ENCODE data around the gene ZNF121.

The ZNF121 gene

DNA sequence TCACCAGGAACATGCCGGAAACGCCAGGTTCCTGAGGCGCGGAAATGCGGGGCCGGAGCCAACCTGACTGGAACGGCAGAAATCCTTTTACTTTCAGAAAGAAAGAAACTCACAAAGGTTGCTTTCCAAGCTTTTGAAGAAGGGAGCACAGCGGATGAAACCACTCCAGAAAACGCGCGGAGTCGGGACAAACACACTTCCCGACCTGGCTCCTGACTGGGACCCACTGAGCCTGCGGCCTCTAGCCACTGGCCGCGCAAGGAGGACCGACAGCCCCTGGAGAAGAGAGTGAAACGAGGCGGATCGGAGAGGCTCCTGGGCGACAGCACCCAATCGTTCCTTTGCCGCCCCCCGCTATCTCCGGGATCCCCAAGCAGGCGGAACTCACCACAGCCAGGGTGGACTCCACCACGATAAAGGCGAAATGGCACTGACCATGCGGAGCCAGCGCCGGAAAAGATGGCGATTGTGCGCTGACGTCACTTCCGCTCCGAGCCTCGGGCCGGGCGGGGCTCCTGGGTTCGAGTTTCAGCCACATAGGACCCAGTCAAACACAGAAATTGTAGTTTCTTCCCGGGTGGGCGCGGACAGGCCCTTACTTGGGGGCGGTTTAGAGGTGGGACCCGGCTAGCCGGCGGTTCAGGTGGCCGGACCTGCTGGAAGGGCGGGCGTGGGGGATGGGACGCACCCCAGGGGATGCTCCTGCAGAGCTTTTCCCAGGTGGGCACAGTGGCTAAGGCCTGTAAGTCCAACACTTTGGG is at the start of gene ZNF121:
ZNF121 (minus strand) TSS at position 432 of the 761 bp plus-strand sequence. CDS start 16,407 bp downstream, outside the sequence.
- H3K9ac ChIP-seq (ENCODE audit: insufficient read length, low read depth) = peak within 1 kb of the TSS; percentile 100
- peaks cover under 1% of the 10 kb centered on the region for H3K4me1 ChIP-seq (ENCODE audit: insufficient read depth, insufficient read length)
- peak within 1 kb of the TSS; percentile 99 for H3K4me3 ChIP-seq (ENCODE audit: insufficient read length, low read depth)
- no peaks in the 10 kb centered on the region for H3K27me3 ChIP-seq (ENCODE audit: insufficient read depth, insufficient read length)
- H3K36me3 ChIP-seq (ENCODE audit: insufficient read depth, insufficient read length, low read length) = peaks cover 34% of the 10 kb centered on the region
- peaks cover 33% of the 10 kb centered on the region for H3K9me3 ChIP-seq (ENCODE audit: insufficient read depth, low read length)
- DNase-seq (ENCODE audit: low read depth, low spot score) = peak; percentile 65
- TF ChIP-seq ZNF274 (IDR thresholded peaks at IDR 0.05; ENCODE audit: low read depth, low read length) (no peak), SUZ12 (IDR thresholded peaks at IDR 0.05; ENCODE audit: extremely low read depth, insufficient read depth, insufficient read length) (no peak), YY1 (IDR thresholded peaks at IDR 0.05; ENCODE audit: insufficient read depth, insufficient read length) (peak; percentile 90)

DNA sequence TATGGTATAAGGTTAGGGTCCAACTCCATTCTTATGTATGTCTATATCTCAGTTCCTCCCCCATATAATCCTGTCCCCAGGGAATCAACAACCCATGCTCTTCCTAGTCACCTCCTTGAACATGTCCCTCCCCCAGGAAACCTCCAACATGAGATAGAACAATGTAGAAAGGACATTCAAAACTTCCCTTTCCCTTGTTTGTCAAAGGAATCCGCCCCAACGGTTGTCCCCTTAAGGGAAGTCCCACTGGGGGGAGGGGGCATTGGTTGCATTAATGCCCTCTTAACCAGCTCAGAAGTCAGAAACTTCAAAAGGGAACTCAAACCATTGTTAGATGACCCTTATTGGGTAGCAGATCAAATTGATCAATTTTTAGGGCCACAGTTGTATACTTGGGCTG is 43.6 kb upstream of the ZNF121 start:
- H3K4me3 ChIP-seq (ENCODE audit: insufficient read length, low read depth) = no peak overlapping the region
- no peaks in the 10 kb centered on the region for H3K9me3 ChIP-seq (ENCODE audit: insufficient read depth, low read length)
- no peaks in the 10 kb centered on the region for H3K4me1 ChIP-seq (ENCODE audit: insufficient read depth, insufficient read length)
- H3K36me3 ChIP-seq (ENCODE audit: insufficient read depth, insufficient read length, low read length) = peaks cover 46% of the 10 kb centered on the region
- H3K9ac ChIP-seq (ENCODE audit: insufficient read length, low read depth) = no peak overlapping the region
- TF ChIP-seq YY1 (IDR thresholded peaks at IDR 0.05; ENCODE audit: insufficient read depth, insufficient read length) (no peak), SUZ12 (IDR thresholded peaks at IDR 0.05; ENCODE audit: extremely low read depth, insufficient read depth, insufficient read length) (no peak), ZNF274 (IDR thresholded peaks at IDR 0.05; ENCODE audit: low read depth, low read length) (no peak)
- no peaks in the 10 kb centered on the region for H3K27me3 ChIP-seq (ENCODE audit: insufficient read depth, insufficient read length)
- no peak for DNase-seq (ENCODE audit: low read depth, low spot score)

DNA sequence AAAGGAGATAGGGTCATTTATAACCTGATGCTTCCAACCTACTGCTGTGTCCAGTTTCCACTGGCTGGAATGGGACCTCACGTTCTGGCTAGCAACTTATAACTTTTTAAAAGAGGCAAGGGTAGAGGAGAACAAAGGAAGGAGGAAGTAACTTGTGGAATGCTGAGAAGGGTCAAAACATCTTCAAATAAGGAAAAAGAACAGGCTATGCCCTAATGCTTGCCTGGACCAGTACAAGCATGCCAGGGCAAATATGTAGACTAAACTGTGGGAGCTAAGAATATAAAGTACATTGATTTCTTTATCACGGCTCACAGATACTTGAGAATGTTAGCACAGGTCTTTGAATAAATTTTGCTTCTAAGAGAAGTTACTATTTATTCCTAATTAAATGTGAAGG is 38.2 kb upstream of the ZNF121 start:
- DNase-seq (ENCODE audit: low read depth, low spot score) = no peak
- TF ChIP-seq YY1 (IDR thresholded peaks at IDR 0.05; ENCODE audit: insufficient read depth, insufficient read length) (no peak), SUZ12 (IDR thresholded peaks at IDR 0.05; ENCODE audit: extremely low read depth, insufficient read depth, insufficient read length) (no peak), ZNF274 (IDR thresholded peaks at IDR 0.05; ENCODE audit: low read depth, low read length) (no peak)
- Histone ChIP-seq H3K27me3 (ENCODE audit: insufficient read depth, insufficient read length) (no peaks in the 10 kb centered on the region), H3K9ac (ENCODE audit: insufficient read length, low read depth) (no peak overlapping the region), H3K4me1 (ENCODE audit: insufficient read depth, insufficient read length) (no peaks in the 10 kb centered on the region), H3K4me3 (ENCODE audit: insufficient read length, low read depth) (no peak overlapping the region), H3K36me3 (ENCODE audit: insufficient read depth, insufficient read length, low read length) (peaks cover 35% of the 10 kb centered on the region), H3K9me3 (ENCODE audit: insufficient read depth, low read length) (no peaks in the 10 kb centered on the region)

DNA sequence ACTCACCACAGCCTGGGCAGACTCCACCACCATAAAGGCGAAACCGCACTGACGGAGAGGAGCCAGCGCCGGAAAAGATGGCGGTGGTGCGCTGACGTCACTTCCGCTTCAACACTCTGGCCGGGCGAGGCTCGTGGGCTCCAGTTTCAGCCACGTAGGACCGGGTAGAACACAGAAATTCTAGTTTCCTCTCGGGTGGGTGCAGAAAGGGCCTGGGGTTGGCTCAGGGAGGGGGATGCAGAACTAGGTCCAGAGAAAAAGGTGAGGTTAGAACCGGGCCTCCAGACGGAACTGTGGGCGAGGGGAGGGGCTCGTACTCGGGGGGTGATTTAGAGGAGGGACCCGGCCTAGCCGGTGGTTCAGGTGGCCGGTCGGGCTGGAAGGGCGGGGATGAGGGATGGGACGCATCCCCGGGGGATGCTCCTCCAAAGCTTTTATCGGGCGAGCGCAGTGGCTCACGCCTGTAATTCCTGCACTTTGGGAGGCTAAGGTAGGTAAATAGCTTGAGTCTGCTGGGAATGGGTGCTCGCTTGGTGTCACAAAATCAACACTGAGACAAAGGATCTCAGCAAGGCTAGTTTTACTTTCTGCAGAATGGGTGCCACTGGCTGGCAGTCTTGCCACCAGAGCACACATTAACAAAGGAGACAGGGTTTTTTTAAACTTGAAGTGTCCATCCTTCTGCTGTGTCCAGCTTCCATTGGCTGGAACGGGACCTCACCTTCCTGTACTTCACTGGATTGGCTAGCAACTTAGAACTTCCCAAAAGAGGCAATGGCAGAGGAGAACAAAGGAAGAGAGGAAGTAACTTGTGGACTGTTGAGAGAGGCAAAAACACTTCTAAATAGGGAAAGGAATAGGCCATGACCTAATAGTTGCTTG is 37.1 kb upstream of the ZNF121 start, which contains the start of gene ZNF561:
ZNF561 (minus strand) TSS at position 77 of the 882 bp plus-strand sequence. CDS start 1,776 bp downstream, outside the sequence.
- Histone ChIP-seq H3K9ac (ENCODE audit: insufficient read length, low read depth) (peak within 1 kb of the TSS; percentile 95), H3K4me1 (ENCODE audit: insufficient read depth, insufficient read length) (no peaks in the 10 kb centered on the region), H3K4me3 (ENCODE audit: insufficient read length, low read depth) (peak within 1 kb of the TSS; percentile 87), H3K9me3 (ENCODE audit: insufficient read depth, low read length) (no peaks in the 10 kb centered on the region), H3K36me3 (ENCODE audit: insufficient read depth, insufficient read length, low read length) (peaks cover 40% of the 10 kb centered on the region), H3K27me3 (ENCODE audit: insufficient read depth, insufficient read length) (no peaks in the 10 kb centered on the region)
- TF ChIP-seq ZNF274 (IDR thresholded peaks at IDR 0.05; ENCODE audit: low read depth, low read length) (no peak), YY1 (IDR thresholded peaks at IDR 0.05; ENCODE audit: insufficient read depth, insufficient read length) (peak; percentile 88), SUZ12 (IDR thresholded peaks at IDR 0.05; ENCODE audit: extremely low read depth, insufficient read depth, insufficient read length) (no peak)
- DNase-seq (ENCODE audit: low read depth, low spot score) = peak; percentile 83

DNA sequence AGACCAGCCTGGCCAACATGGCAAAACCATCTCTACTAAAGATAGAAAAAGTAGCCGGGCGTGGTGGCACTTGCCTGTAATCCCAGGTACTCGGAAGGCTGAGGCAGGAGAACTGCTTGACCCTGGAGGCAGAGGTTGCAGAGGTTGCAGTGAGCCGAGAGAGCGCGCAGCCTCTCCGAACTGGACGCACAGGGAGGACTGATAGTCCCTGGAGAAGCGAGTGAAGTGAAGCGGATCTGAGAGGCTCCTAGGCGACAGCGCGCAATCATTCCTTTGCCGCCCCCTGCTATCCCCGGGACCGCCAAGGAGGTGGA is 36.5 kb upstream of the ZNF121 start:
- H3K4me1 ChIP-seq (ENCODE audit: insufficient read depth, insufficient read length) = no peaks in the 10 kb centered on the region

DNA sequence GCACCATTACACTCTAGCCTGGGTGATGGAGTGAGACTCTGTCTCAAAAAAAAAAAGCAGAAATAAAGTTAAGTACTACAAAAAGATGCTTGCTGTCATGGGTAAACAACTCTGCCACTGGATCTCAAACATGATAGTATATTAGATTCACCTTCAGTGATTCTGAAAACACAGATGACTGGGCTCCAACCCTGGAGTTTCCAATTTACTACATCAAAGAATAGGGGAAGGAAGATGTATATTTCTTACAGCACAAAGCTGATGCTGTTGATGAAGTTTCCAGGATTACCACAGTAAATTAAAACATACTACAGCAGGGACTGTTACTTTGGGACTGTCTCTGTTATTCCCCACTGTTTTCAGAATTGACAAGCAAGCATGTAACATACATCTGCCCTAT is 31.5 kb upstream of the ZNF121 start:
- no peaks in the 10 kb centered on the region for H3K27me3 ChIP-seq (ENCODE audit: insufficient read depth, insufficient read length)
- DNase-seq (ENCODE audit: low read depth, low spot score) = no peak
- TF ChIP-seq SUZ12 (IDR thresholded peaks at IDR 0.05; ENCODE audit: extremely low read depth, insufficient read depth, insufficient read length) (no peak), ZNF274 (IDR thresholded peaks at IDR 0.05; ENCODE audit: low read depth, low read length) (no peak), YY1 (IDR thresholded peaks at IDR 0.05; ENCODE audit: insufficient read depth, insufficient read length) (no peak)
- H3K4me3 ChIP-seq (ENCODE audit: insufficient read length, low read depth) = no peak overlapping the region
- no peaks in the 10 kb centered on the region for H3K4me1 ChIP-seq (ENCODE audit: insufficient read depth, insufficient read length)
- peaks cover 91% of the 10 kb centered on the region for H3K36me3 ChIP-seq (ENCODE audit: insufficient read depth, insufficient read length, low read length)
- no peak overlapping the region for H3K9ac ChIP-seq (ENCODE audit: insufficient read length, low read depth)
- H3K9me3 ChIP-seq (ENCODE audit: insufficient read depth, low read length) = peaks cover 37% of the 10 kb centered on the region

More for the DNA sequence above, 36.5 kb upstream of the ZNF121 start:
- Histone ChIP-seq H3K36me3 (ENCODE audit: insufficient read depth, insufficient read length, low read length) (peaks cover 46% of the 10 kb centered on the region), H3K27me3 (ENCODE audit: insufficient read depth, insufficient read length) (no peaks in the 10 kb centered on the region), H3K9me3 (ENCODE audit: insufficient read depth, low read length) (no peaks in the 10 kb centered on the region), H3K4me3 (ENCODE audit: insufficient read length, low read depth) (peak overlapping the region; percentile 87), H3K9ac (ENCODE audit: insufficient read length, low read depth) (peak overlapping the region; percentile 95)
- TF ChIP-seq SUZ12 (IDR thresholded peaks at IDR 0.05; ENCODE audit: extremely low read depth, insufficient read depth, insufficient read length) (no peak), ZNF274 (IDR thresholded peaks at IDR 0.05; ENCODE audit: low read depth, low read length) (no peak), YY1 (IDR thresholded peaks at IDR 0.05; ENCODE audit: insufficient read depth, insufficient read length) (no peak)
- DNase-seq (ENCODE audit: low read depth, low spot score) = no peak

Data from NT2/D1 (cell line).